Gastroesophageal sphincter (tissue), 3 donors: ENCODE data around the gene FAHD2A.

Experiments used
- CTCF ChIP-seq, 4 experiments: fragments of 200-600 bp in 2 of 4; fragments of 450-650 bp in 2 of 4; sonication (generic) in 1 of 4; IDR thresholded peaks; one replicate each; pipeline ENCODE4 v1.5.1; 2017 to 2019; ENCODE audit warnings: antibody characterized with exemption in 4 of 4, mild to moderate bottlenecking in 2 of 4, moderate library complexity in 2 of 4
- POLR2A ChIP-seq, 2 donors: fragments of 450-650 bp; IDR thresholded peaks; one replicate each; pipeline ENCODE4 v1.6.1; 2017; ENCODE audit warnings: antibody characterized with exemption in 2 of 2, mild to moderate bottlenecking in 2 of 2, moderate library complexity in 1 of 2

- TF ChIP-seq CTCF (IDR thresholded peaks at IDR 0.05), result no peak
- no peak for TF ChIP-seq POLR2A (IDR thresholded peaks at IDR 0.05)
These were observed 41.1 kb upstream of the FAHD2A start for GRCh38 chr2:95361216-95361980.
